ENCODE measurements around the gene LMF1. TPM values are rescaled to one million over a fixed set of nuclear protein-coding genes. Genes with fewer than 3 reads are reported as not detected.

Gene LMF1
- total RNA-seq, 1 donor from 2014 or later, result 26.0 TPM

GRCh38 chr16:906296-906695 lies 64.5 kb downstream of the LMF1 start:
- intact Hi-C loops (cut with DNase I), result no loop called here
- no peak overlapping the region for H3K4me3 ChIP-seq
- no peak overlapping the region for H3K27ac ChIP-seq
- no peak for DNase-seq (ENCODE audit: extremely low spot score in 2 of 2)
- H3K9me3 ChIP-seq, result no peaks in the 10 kb centered on the region
- no peaks in the 10 kb centered on the region for H3K4me1 ChIP-seq
- no peaks in the 10 kb centered on the region for H3K27me3 ChIP-seq
- H3K36me3 ChIP-seq, result peaks cover 0 to 19% of the 10 kb centered on the region in 2 donors
- TF ChIP-seq POLR2A (IDR thresholded peaks at IDR 0.05) (no peak), CTCF (IDR thresholded peaks at IDR 0.05) (no peak), POLR2AphosphoS5 (IDR thresholded peaks at IDR 0.05; ENCODE audit: insufficient read depth in 1 of 2, low read depth in 1 of 2) (no peak)

- Histone ChIP-seq H3K4me1 (no peaks in the 10 kb centered on the region), H3K36me3 (no peaks in the 10 kb centered on the region), H3K4me3 (no peak overlapping the region), H3K27ac (no peak overlapping the region), H3K9me3 (no peaks in the 10 kb centered on the region), H3K27me3 (no peaks in the 10 kb centered on the region)
- intact Hi-C loops (cut with DNase I), result no loop called here
- no peak for TF ChIP-seq POLR2A (IDR thresholded peaks at IDR 0.05)
- TF ChIP-seq POLR2AphosphoS5 (IDR thresholded peaks at IDR 0.05; ENCODE audit: insufficient read depth in 1 of 2, low read depth in 1 of 2), result no peak
- no peak for TF ChIP-seq CTCF (IDR thresholded peaks at IDR 0.05)
- no peak for DNase-seq (ENCODE audit: extremely low spot score in 2 of 2)
Observed at GRCh38 chr16:901715-902601, 68.8 kb downstream of the LMF1 start.

GRCh38 chr16:901149-901548 lies 69.6 kb downstream of the LMF1 start:
- H3K36me3 ChIP-seq, result no peaks in the 10 kb centered on the region
- H3K4me1 ChIP-seq, result no peaks in the 10 kb centered on the region
- DNase-seq (ENCODE audit: extremely low spot score in 2 of 2), result no peak
- TF ChIP-seq POLR2A (IDR thresholded peaks at IDR 0.05) (no peak), POLR2AphosphoS5 (IDR thresholded peaks at IDR 0.05; ENCODE audit: insufficient read depth in 1 of 2, low read depth in 1 of 2) (no peak), CTCF (IDR thresholded peaks at IDR 0.05) (no peak)
- intact Hi-C loops (cut with DNase I), result no loop called here
- no peak overlapping the region for H3K27ac ChIP-seq
- no peaks in the 10 kb centered on the region for H3K9me3 ChIP-seq
- no peak overlapping the region for H3K4me3 ChIP-seq
- no peaks in the 10 kb centered on the region for H3K27me3 ChIP-seq

- Histone ChIP-seq H3K4me1 (no peaks in the 10 kb centered on the region), H3K36me3 (no peaks in the 10 kb centered on the region), H3K9me3 (no peaks in the 10 kb centered on the region), H3K27me3 (no peaks in the 10 kb centered on the region), H3K27ac (no peak overlapping the region), H3K4me3 (no peak overlapping the region)
- TF ChIP-seq POLR2AphosphoS5 (IDR thresholded peaks at IDR 0.05; ENCODE audit: insufficient read depth in 1 of 2, low read depth in 1 of 2), result no peak
- no peak for TF ChIP-seq POLR2A (IDR thresholded peaks at IDR 0.05)
- no peak for TF ChIP-seq CTCF (IDR thresholded peaks at IDR 0.05)
- intact Hi-C loops (cut with DNase I), result no loop called here
- DNase-seq (ENCODE audit: extremely low spot score in 2 of 2), result no peak
Observed at GRCh38 chr16:900211-900610, 70.6 kb downstream of the LMF1 start.

GRCh38 chr16:899683-900060 lies 71.1 kb downstream of the LMF1 start:
- intact Hi-C loops (cut with DNase I), result no loop called here
- Histone ChIP-seq H3K4me3 (no peak overlapping the region), H3K27ac (no peak overlapping the region), H3K36me3 (no peaks in the 10 kb centered on the region), H3K9me3 (no peaks in the 10 kb centered on the region), H3K4me1 (no peaks in the 10 kb centered on the region), H3K27me3 (no peaks in the 10 kb centered on the region)
- TF ChIP-seq POLR2A (IDR thresholded peaks at IDR 0.05) (no peak), CTCF (IDR thresholded peaks at IDR 0.05) (no peak), POLR2AphosphoS5 (IDR thresholded peaks at IDR 0.05; ENCODE audit: insufficient read depth in 1 of 2, low read depth in 1 of 2) (no peak)
- DNase-seq (ENCODE audit: extremely low spot score in 2 of 2), result no peak

Data from vagina (tissue), 2 donors.